CD8-positive, alpha-beta memory T cell (primary cell): Measurements from ENCODE around the gene NYAP2. TPM values are rescaled to one million over a fixed set of nuclear protein-coding genes. Genes with fewer than 3 reads are reported as not detected.

Experiments used
- CTCF ChIA-PET: fragments of 350-600 bp; sonication (Branson Sonifier 250); formaldehyde crosslinking; loops from one replicate; lab custom pipeline; 2021; ENCODE audit warnings: antibody characterized with exemption; lab: Charles Lee
- POLR2A ChIA-PET: fragments of 350-600 bp; sonication (Branson Sonifier 250); formaldehyde crosslinking; loops from one replicate; lab custom pipeline; 2021; ENCODE audit warnings: antibody characterized with exemption; lab: Charles Lee
- DNase-seq, 5 donors: peaks; one replicate each; pipeline versions ENCODE4 v3.0.0 to v3.0.0-alpha.2; 2020 to 2022; ENCODE audit warnings: mixed read lengths in 1 of 5
- H3K27ac ChIP-seq: one replicate; pipeline ENCODE4 v1.7.0; 2013; ENCODE audit warnings: low read depth, mild to moderate bottlenecking, low read length, moderate library complexity
- H3K27me3 ChIP-seq: 2 replicates; pipeline ENCODE4 v1.7.0; 2013; ENCODE audit warnings: low read length, mild to moderate bottlenecking; ENCODE audit not compliant: insufficient read depth, poor library complexity, severe bottlenecking
- H3K36me3 ChIP-seq: 2 replicates; pipeline ENCODE4 v1.7.0; 2013; ENCODE audit warnings: mild to moderate bottlenecking, low read length, moderate library complexity; ENCODE audit not compliant: insufficient read depth
- H3K4me1 ChIP-seq: 2 replicates; pipeline ENCODE4 v1.7.0; 2013; ENCODE audit warnings: mild to moderate bottlenecking, low read length, moderate library complexity; ENCODE audit not compliant: insufficient read depth
- H3K4me3 ChIP-seq: 2 replicates; pipeline ENCODE4 v1.7.0; 2013; ENCODE audit warnings: mild to moderate bottlenecking, low read length
- H3K9me3 ChIP-seq: 2 replicates; pipeline ENCODE4 v1.7.0; 2013; ENCODE audit warnings: mild to moderate bottlenecking, low read length
- H3K27ac Mint-ChIP-seq, 8 donors: one replicate each; pipeline ENCODE4 v1.8.0; 2020 to 2021; ENCODE audit warnings: mixed read lengths in 8 of 8, mild to moderate bottlenecking in 6 of 8, inconsistent platforms in 3 of 8, moderate library complexity in 3 of 8
- H3K27me3 Mint-ChIP-seq, 2 donors: one replicate each; pipeline ENCODE4 v1.8.0; 2020 to 2021; ENCODE audit warnings: mixed read lengths in 2 of 2, mild to moderate bottlenecking in 1 of 2, moderate library complexity in 1 of 2
- H3K36me3 Mint-ChIP-seq, 3 donors: one replicate each; pipeline ENCODE4 v1.8.0; 2020 to 2021; ENCODE audit warnings: mixed read lengths in 3 of 3, inconsistent platforms in 1 of 3, mild to moderate bottlenecking in 1 of 3
- H3K4me1 Mint-ChIP-seq, 3 donors: one replicate each; pipeline ENCODE4 v1.8.0; 2020 to 2021; ENCODE audit warnings: mixed read lengths in 3 of 3, inconsistent platforms in 1 of 3, mild to moderate bottlenecking in 1 of 3
- H3K4me3 Mint-ChIP-seq, 7 donors: one replicate each; pipeline ENCODE4 v1.8.0; 2020 to 2021; ENCODE audit warnings: mixed read lengths in 7 of 7, mild to moderate bottlenecking in 6 of 7, moderate library complexity in 4 of 7, inconsistent platforms in 2 of 7
- H3K9me3 Mint-ChIP-seq, 5 donors: one replicate each; pipeline ENCODE4 v1.8.0; 2020 to 2022; ENCODE audit warnings: mixed read lengths in 5 of 5, mild to moderate bottlenecking in 3 of 5, moderate library complexity in 2 of 5, inconsistent platforms in 1 of 5
- polyA plus RNA-seq: library from polyadenylated mRNA; unstranded; fragments of 300-500 nt; fragmentation: Illumina TruSeq; gene quantifications from one replicate; pipeline ENCODE4 v1.2.3, GENCODE V29; 2021
- total RNA-seq, 2 experiments: library from RNA; stranded (reverse); gene quantifications; one replicate each; pipeline ENCODE4 v1.2.3, GENCODE V29; 2021

The NYAP2 gene
- total and polyA plus RNA-seq, 3 experiments from 2014 or later = not detected

DNA sequence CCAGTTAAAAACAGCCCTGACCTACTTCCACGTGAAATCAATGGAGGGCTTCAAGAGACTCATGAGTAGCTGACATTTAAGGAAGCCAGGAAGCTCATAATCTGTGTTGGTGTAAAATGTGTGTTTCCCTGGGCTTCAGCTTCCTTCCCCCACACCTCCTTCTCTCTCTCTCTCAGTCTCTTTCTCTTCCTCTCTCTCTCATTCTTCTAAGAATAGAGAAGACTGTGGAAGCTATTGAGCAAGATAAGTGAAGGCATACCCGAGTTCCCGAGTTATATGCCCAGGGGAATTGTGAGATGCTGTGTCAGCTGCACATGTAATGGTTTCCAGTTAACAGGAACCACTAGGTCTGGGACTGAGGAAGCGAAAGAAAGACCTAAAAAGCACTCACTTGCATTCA, 199.4 kb downstream of the NYAP2 start:
- Histone ChIP-seq H3K4me1 (no peaks in the 10 kb centered on the region), H3K27me3 (no peaks in the 10 kb centered on the region), H3K9me3 (no peaks in the 10 kb centered on the region), H3K27ac (no peak overlapping the region), H3K4me3 (no peak overlapping the region), H3K36me3 (no peaks in the 10 kb centered on the region)
- Mint-ChIP-seq H3K36me3 (no peaks in the 10 kb centered on the region), H3K9me3 (no peaks in the 10 kb centered on the region), H3K4me1 (no peaks in the 10 kb centered on the region), H3K27ac (no peak overlapping the region), H3K27me3 (peaks cover 5 to 6% of the 10 kb centered on the region in 2 donors), H3K4me3 (no peak overlapping the region)
- ChIA-PET CTCF (no interaction called here), POLR2A (no interaction called here)
- DNase-seq = no peak

DNA sequence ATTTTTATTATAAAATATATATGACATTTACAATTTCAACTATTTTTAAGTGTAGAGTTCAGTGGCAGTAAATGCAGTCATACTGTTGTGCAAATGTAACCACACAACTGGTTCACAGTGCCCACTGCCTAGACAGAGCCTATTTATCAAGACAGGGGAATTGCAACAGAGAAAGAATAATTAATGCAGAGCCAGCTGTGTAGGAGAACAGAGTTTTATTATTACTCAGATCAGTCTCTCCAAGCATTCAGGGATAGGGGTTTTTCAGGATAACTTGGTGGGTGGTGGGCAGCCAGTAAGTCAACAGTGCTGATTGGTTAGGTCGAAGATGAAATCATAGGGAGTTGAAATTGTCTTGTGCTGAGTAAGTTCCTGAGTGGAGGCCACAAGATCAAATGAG, 200.3 kb downstream of the NYAP2 start:
- Mint-ChIP-seq H3K36me3 (no peaks in the 10 kb centered on the region), H3K4me3 (no peak overlapping the region), H3K9me3 (no peaks in the 10 kb centered on the region), H3K4me1 (no peaks in the 10 kb centered on the region), H3K27ac (no peak overlapping the region), H3K27me3 (peaks cover 5 to 6% of the 10 kb centered on the region in 2 donors)
- CTCF ChIA-PET = no interaction called here
- Histone ChIP-seq H3K4me3 (no peak overlapping the region), H3K4me1 (no peaks in the 10 kb centered on the region), H3K9me3 (no peaks in the 10 kb centered on the region), H3K36me3 (no peaks in the 10 kb centered on the region), H3K27me3 (no peaks in the 10 kb centered on the region), H3K27ac (no peak overlapping the region)
- POLR2A ChIA-PET = no interaction called here
- no peak for DNase-seq

DNA sequence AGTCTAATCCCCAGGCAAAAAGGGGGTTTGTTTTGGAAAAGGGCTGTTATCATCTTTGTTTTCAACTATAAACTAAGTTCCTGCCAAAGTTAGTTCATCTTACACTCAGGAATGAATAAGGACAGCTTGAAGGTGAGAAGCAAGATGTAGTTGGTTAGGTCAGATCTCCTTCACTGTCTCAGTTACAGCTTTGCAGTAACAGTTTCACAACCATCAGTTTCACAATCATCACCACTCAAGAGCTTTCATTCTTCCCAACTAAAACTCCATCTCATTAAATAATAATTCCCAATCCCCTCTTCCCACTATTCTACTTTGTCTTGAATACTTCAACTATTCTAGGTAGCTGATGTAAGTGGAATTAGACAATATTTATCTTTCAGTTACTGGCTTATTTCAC, 200.9 kb downstream of the NYAP2 start:
- H3K27me3 Mint-ChIP-seq = peaks cover 5 to 6% of the 10 kb centered on the region in 2 donors
- Histone ChIP-seq H3K4me3 (no peak overlapping the region), H3K4me1 (no peaks in the 10 kb centered on the region), H3K27ac (no peak overlapping the region), H3K9me3 (no peaks in the 10 kb centered on the region), H3K36me3 (no peaks in the 10 kb centered on the region), H3K27me3 (no peaks in the 10 kb centered on the region)
- H3K4me1 Mint-ChIP-seq = no peaks in the 10 kb centered on the region
- DNase-seq = no peak
- no peaks in the 10 kb centered on the region for H3K36me3 Mint-ChIP-seq
- no peak overlapping the region for H3K4me3 Mint-ChIP-seq
- no peak overlapping the region for H3K27ac Mint-ChIP-seq
- no peaks in the 10 kb centered on the region for H3K9me3 Mint-ChIP-seq
- ChIA-PET CTCF (no interaction called here), POLR2A (no interaction called here)

- Histone ChIP-seq H3K36me3 (no peaks in the 10 kb centered on the region), H3K4me1 (no peaks in the 10 kb centered on the region), H3K9me3 (no peaks in the 10 kb centered on the region), H3K4me3 (no peak overlapping the region), H3K27me3 (no peaks in the 10 kb centered on the region), H3K27ac (no peak overlapping the region)
- no peak overlapping the region for H3K4me3 Mint-ChIP-seq
- CTCF ChIA-PET = no interaction called here
- peaks cover 5 to 6% of the 10 kb centered on the region in 2 donors for H3K27me3 Mint-ChIP-seq
- no peak overlapping the region for H3K27ac Mint-ChIP-seq
- no peaks in the 10 kb centered on the region for H3K4me1 Mint-ChIP-seq
- POLR2A ChIA-PET = no interaction called here
- H3K9me3 Mint-ChIP-seq = no peaks in the 10 kb centered on the region
- DNase-seq = no peak
- H3K36me3 Mint-ChIP-seq = no peaks in the 10 kb centered on the region
Observed at GRCh38 chr2:225600865-225601264, 201.4 kb downstream of the NYAP2 start.

- no peaks in the 10 kb centered on the region for H3K4me1 Mint-ChIP-seq
- H3K9me3 ChIP-seq = no peaks in the 10 kb centered on the region
- no peaks in the 10 kb centered on the region for H3K36me3 ChIP-seq
- no peaks in the 10 kb centered on the region for H3K27me3 ChIP-seq
- H3K4me1 ChIP-seq = no peaks in the 10 kb centered on the region
- DNase-seq = no peak
- H3K36me3 Mint-ChIP-seq = no peaks in the 10 kb centered on the region
- no peaks in the 10 kb centered on the region for H3K9me3 Mint-ChIP-seq
- peaks cover 5 to 6% of the 10 kb centered on the region in 2 donors for H3K27me3 Mint-ChIP-seq
- H3K27ac Mint-ChIP-seq = peak overlapping the region in 1 of 8 donors; percentile 26
- H3K4me3 Mint-ChIP-seq = no peak overlapping the region
- H3K4me3 ChIP-seq = no peak overlapping the region
- POLR2A ChIA-PET = no interaction called here
- CTCF ChIA-PET = no interaction called here
- no peak overlapping the region for H3K27ac ChIP-seq
Observed at GRCh38 chr2:225602205-225602604, 202.7 kb downstream of the NYAP2 start.

GRCh38 chr2:225608136-225608535, 208.6 kb downstream of the NYAP2 start:
- no peaks in the 10 kb centered on the region for H3K4me1 ChIP-seq
- no peaks in the 10 kb centered on the region for H3K36me3 ChIP-seq
- CTCF ChIA-PET = no interaction called here
- POLR2A ChIA-PET = no interaction called here
- Mint-ChIP-seq H3K9me3 (peaks cover 0 to 3% (median 0%) of the 10 kb centered on the region in 5 donors), H3K27me3 (peaks cover 0 to 1% of the 10 kb centered on the region in 2 donors), H3K36me3 (no peaks in the 10 kb centered on the region), H3K4me1 (no peaks in the 10 kb centered on the region), H3K4me3 (no peak overlapping the region), H3K27ac (no peak overlapping the region)
- no peaks in the 10 kb centered on the region for H3K9me3 ChIP-seq
- no peak overlapping the region for H3K27ac ChIP-seq
- no peak overlapping the region for H3K4me3 ChIP-seq
- no peaks in the 10 kb centered on the region for H3K27me3 ChIP-seq
- no peak for DNase-seq

DNA sequence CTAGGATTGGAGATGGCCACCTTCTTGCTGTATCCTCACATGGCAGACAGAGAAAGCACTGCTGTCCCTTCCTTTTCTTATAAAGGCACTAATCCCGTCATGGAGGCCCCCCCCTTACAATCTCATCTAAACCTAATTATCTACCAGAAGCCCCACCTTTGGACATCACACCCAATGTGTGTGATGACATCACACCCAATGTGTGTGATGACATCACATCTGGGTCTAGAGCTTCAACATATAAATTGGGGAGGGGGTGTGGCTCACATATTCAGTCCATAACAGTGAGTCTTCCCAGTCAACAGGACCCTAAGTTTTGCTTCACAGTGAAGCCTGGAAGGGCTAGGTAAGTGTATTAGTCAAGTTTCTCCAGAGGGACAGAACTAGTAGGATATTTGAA, 213.1 kb downstream of the NYAP2 start:
- H3K4me3 ChIP-seq = no peak overlapping the region
- H3K27me3 Mint-ChIP-seq = peaks cover 0 to 1% of the 10 kb centered on the region in 2 donors
- DNase-seq = no peak
- no peak overlapping the region for H3K27ac ChIP-seq
- H3K36me3 Mint-ChIP-seq = no peaks in the 10 kb centered on the region
- H3K9me3 Mint-ChIP-seq = peaks cover 0 to 5% (median 0%) of the 10 kb centered on the region in 5 donors
- ChIA-PET POLR2A (no interaction called here), CTCF (no interaction called here)
- H3K4me1 Mint-ChIP-seq = no peaks in the 10 kb centered on the region
- no peaks in the 10 kb centered on the region for H3K4me1 ChIP-seq
- no peak overlapping the region for H3K4me3 Mint-ChIP-seq
- no peaks in the 10 kb centered on the region for H3K27me3 ChIP-seq
- no peaks in the 10 kb centered on the region for H3K36me3 ChIP-seq
- no peaks in the 10 kb centered on the region for H3K9me3 ChIP-seq
- no peak overlapping the region for H3K27ac Mint-ChIP-seq

DNA sequence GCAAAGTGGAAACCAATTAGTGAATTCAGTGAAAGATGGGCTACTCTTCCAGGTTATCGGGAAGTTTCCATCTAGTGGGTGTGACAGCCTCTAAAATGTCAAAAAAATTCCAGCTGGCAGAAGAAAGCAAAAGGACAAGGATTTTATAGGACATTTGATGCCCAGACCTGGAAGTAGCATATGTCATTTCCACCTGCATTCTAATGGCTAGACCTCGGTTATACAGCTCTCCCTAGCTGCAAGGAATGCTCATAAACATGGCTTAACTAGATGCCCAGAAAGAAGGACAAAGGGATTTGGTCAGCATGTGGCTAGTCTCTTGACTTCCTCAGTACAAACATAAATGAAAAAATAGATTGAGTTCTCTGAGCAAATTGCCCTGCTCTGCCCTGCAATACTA, 215.4 kb downstream of the NYAP2 start:
- H3K27ac Mint-ChIP-seq = no peak overlapping the region
- H3K27ac ChIP-seq = no peak overlapping the region
- H3K27me3 ChIP-seq = no peaks in the 10 kb centered on the region
- peaks cover 3 to 5% of the 10 kb centered on the region in 2 donors for H3K27me3 Mint-ChIP-seq
- no peak overlapping the region for H3K4me3 ChIP-seq
- ChIA-PET CTCF (interaction anchor here (1.0 kb wide), 1 partner anchor 8 kb away, joined by 3 read pairs; no protein-coding TSS in a partner anchor), POLR2A (no interaction called here)
- H3K4me3 Mint-ChIP-seq = no peak overlapping the region
- peaks cover 0 to 7% (median 0%) of the 10 kb centered on the region in 5 donors for H3K9me3 Mint-ChIP-seq
- no peak for DNase-seq
- H3K9me3 ChIP-seq = no peaks in the 10 kb centered on the region
- H3K36me3 Mint-ChIP-seq = no peaks in the 10 kb centered on the region
- no peaks in the 10 kb centered on the region for H3K36me3 ChIP-seq
- no peaks in the 10 kb centered on the region for H3K4me1 Mint-ChIP-seq
- H3K4me1 ChIP-seq = no peaks in the 10 kb centered on the region

DNA sequence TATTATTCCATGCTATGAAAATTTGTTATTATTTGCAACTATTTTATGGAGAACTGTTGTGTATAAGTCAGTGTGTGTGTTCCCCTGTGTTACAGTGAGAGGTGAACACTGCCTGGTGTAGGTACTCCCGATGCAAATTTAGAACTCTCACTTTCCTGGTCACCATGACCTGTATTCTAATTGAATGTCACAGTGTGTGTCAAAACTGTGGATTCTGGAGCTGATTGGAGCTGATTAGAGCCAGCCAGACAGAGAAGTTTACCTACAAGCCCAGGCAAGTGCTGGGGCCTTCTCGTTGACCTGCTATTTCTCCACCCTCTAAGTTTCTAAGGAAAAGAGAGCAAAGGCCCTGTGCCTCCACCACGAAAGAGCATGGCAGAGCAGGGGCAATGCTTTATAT, 216.0 kb downstream of the NYAP2 start:
- no peak overlapping the region for H3K4me3 ChIP-seq
- H3K36me3 ChIP-seq = no peaks in the 10 kb centered on the region
- DNase-seq = no peak
- Mint-ChIP-seq H3K27me3 (peaks cover 3 to 5% of the 10 kb centered on the region in 2 donors), H3K9me3 (peaks cover 0 to 7% (median 0%) of the 10 kb centered on the region in 5 donors), H3K36me3 (no peaks in the 10 kb centered on the region), H3K27ac (no peak overlapping the region), H3K4me3 (no peak overlapping the region), H3K4me1 (no peaks in the 10 kb centered on the region)
- no peaks in the 10 kb centered on the region for H3K4me1 ChIP-seq
- no peaks in the 10 kb centered on the region for H3K27me3 ChIP-seq
- H3K27ac ChIP-seq = no peak overlapping the region
- CTCF ChIA-PET = interaction anchor here (0.6 kb wide), 1 partner anchor 24 kb away, joined by 3 read pairs; no protein-coding TSS in a partner anchor
- POLR2A ChIA-PET = no interaction called here
- H3K9me3 ChIP-seq = no peaks in the 10 kb centered on the region
